Activated CD4-positive, alpha-beta memory T cell treated with anti-CD3 and anti-CD28 coated beads, Interleukin-2, amount 10 ng/mL, durations not matched to agents 7 days and 5 days (primary cell): Measurements from ENCODE around the gene SUV39H2. TPM values are rescaled to one million over a fixed set of nuclear protein-coding genes. Genes with fewer than 3 reads are reported as not detected.
"Not testable (repeated sequence)": the region's sequence is repeated elsewhere in the genome, so short reads cannot be mapped to it uniquely, and the experiment has no call there.

Experiments
- CTCF ChIA-PET: fragments of 350-600 bp; sonication (Branson Sonifier 250); formaldehyde crosslinking; loops from one replicate; lab custom pipeline; 2021; ENCODE audit warnings: antibody characterized with exemption, inconsistent platforms; lab: Charles Lee
- POLR2A ChIA-PET: fragments of 350-600 bp; sonication (Branson Sonifier 250); formaldehyde crosslinking; loops from one replicate; lab custom pipeline; 2021; ENCODE audit warnings: antibody characterized with exemption; lab: Charles Lee
- DNase-seq: peaks from one replicate; pipeline ENCODE4 v3.0.0-alpha.2; 2020
- H3K27ac Mint-ChIP-seq: one replicate; pipeline ENCODE4 v1.8.0; 2021; ENCODE audit warnings: mild to moderate bottlenecking, mixed read lengths
- H3K27me3 Mint-ChIP-seq: one replicate; pipeline ENCODE4 v1.8.0; 2021; ENCODE audit warnings: mixed read lengths
- H3K36me3 Mint-ChIP-seq: one replicate; pipeline ENCODE4 v1.8.0; 2021; ENCODE audit warnings: low read depth, mixed read lengths
- H3K4me1 Mint-ChIP-seq: one replicate; pipeline ENCODE4 v1.8.0; 2021; ENCODE audit warnings: mixed read lengths
- H3K4me3 Mint-ChIP-seq: one replicate; pipeline ENCODE4 v1.8.0; 2021; ENCODE audit warnings: mild to moderate bottlenecking, mixed read lengths
- H3K9me3 Mint-ChIP-seq: one replicate; pipeline ENCODE4 v1.8.0; 2021; ENCODE audit warnings: mixed read lengths
- total RNA-seq, 2 experiments: library from RNA; stranded (reverse); gene quantifications; one replicate each; pipeline ENCODE4 v1.2.3, GENCODE V29; 2021

SUV39H2 gene
- total RNA-seq, 2 experiments from 2014 or later, result 24.5 to 25.2 TPM

- Mint-ChIP-seq H3K9me3 (no peaks in the 10 kb centered on the region), H3K27ac (no peak overlapping the region), H3K4me3 (no peak overlapping the region), H3K36me3 (peaks cover 36% of the 10 kb centered on the region), H3K4me1 (no peaks in the 10 kb centered on the region), H3K27me3 (no peaks in the 10 kb centered on the region)
- DNase-seq, result no peak
- ChIA-PET POLR2A (no interaction called here), CTCF (interaction anchor here (1.4 kb wide), 1 partner anchor 26 kb away, joined by 4 read pairs; the partner anchor contains the start of gene SUV39H2)
Measured at GRCh38 chr10:14852236-14852635, 26.4 kb upstream of the SUV39H2 start.

- no peak for DNase-seq
- H3K4me1 Mint-ChIP-seq, result no peaks in the 10 kb centered on the region
- peaks cover 43% of the 10 kb centered on the region for H3K36me3 Mint-ChIP-seq
- no peak overlapping the region for H3K4me3 Mint-ChIP-seq
- ChIA-PET CTCF (no interaction called here), POLR2A (interaction anchor here (1.0 kb wide), 1 partner anchor 23 kb away, joined by 3 read pairs; the partner anchor contains the start of gene SUV39H2)
- no peaks in the 10 kb centered on the region for H3K9me3 Mint-ChIP-seq
- no peaks in the 10 kb centered on the region for H3K27me3 Mint-ChIP-seq
- H3K27ac Mint-ChIP-seq, result no peak overlapping the region
Measured at GRCh38 chr10:14855453-14855852, 23.2 kb upstream of the SUV39H2 start.

DNA sequence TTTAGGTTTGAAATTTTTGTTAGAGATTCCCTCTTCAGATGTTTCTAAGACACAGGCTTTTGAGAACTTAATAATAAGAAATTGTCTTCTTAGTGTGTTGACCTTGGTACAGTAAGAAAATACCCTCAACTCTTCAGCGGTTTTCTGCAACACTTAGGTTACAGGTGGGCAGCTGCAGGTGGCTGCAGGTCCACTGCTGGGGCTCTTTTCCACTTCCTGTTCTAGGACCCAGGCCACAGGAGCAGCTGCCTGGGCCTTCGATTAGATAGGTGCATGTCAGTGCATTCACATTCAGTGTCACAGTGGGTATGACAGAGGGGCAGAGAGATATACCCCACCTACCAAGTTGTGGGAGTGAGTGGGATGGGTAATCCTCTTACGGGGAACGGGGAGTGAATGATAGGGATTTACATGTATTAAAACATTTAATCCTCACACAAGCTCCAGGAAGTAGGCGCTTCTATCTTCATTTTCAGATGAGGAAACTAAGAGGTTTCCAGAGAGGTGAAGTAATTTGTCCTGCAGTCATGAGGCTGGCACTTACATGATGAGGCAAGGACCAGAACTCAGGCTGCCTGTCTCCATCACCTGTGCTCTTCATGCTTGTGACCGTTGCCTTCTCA lies 20.2 kb upstream of the SUV39H2 start:
- DNase-seq, result no peak
- H3K9me3 Mint-ChIP-seq, result no peaks in the 10 kb centered on the region
- CTCF ChIA-PET, result no interaction called here
- H3K4me1 Mint-ChIP-seq, result no peaks in the 10 kb centered on the region
- no peaks in the 10 kb centered on the region for H3K27me3 Mint-ChIP-seq
- H3K27ac Mint-ChIP-seq, result no peak overlapping the region
- peaks cover 50% of the 10 kb centered on the region for H3K36me3 Mint-ChIP-seq
- no peak overlapping the region for H3K4me3 Mint-ChIP-seq
- POLR2A ChIA-PET, result interaction anchor here (1.2 kb wide), 1 partner anchor 21 kb away, joined by 5 read pairs; the partner anchor contains the start of genes CDNF, HSPA14 and MSANTD7

- Mint-ChIP-seq H3K27ac (no peak overlapping the region), H3K27me3 (no peaks in the 10 kb centered on the region), H3K4me3 (no peak overlapping the region), H3K9me3 (no peaks in the 10 kb centered on the region), H3K4me1 (no peaks in the 10 kb centered on the region), H3K36me3 (peaks cover 51% of the 10 kb centered on the region)
- ChIA-PET CTCF (interaction anchor here (0.6 kb wide), 1 partner anchor 1832 kb away, joined by 3 read pairs; no protein-coding TSS in a partner anchor), POLR2A (interaction anchor here (1.2 kb wide), 1 partner anchor 21 kb away, joined by 5 read pairs; the partner anchor contains the start of genes CDNF, HSPA14 and MSANTD7)
- no peak for DNase-seq
Measured at GRCh38 chr10:14859043-14859442, 19.6 kb upstream of the SUV39H2 start.

DNA sequence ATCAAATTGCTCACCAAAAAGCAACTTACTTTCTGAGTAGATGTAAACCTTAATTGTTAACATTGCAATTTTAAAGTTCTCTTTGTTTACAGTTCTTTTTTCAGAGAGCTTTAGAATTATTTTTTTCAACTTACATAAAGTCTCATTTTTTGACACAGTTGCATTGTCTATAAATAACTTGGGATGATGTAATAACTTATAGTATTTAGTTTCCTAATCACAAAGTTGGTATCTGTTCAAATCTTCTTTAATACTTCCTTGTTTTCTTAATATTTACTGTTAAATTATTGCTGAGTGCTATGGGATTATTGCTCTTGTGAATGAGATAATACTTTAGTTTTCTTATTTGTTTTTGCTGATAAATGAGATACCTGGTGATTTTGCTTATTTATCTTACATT lies 18.9 kb upstream of the SUV39H2 start:
- DNase-seq, result no peak
- CTCF ChIA-PET, result no interaction called here
- Mint-ChIP-seq H3K27ac (no peak overlapping the region), H3K27me3 (no peaks in the 10 kb centered on the region), H3K4me1 (no peaks in the 10 kb centered on the region), H3K9me3 (no peaks in the 10 kb centered on the region), H3K36me3 (peaks cover 49% of the 10 kb centered on the region), H3K4me3 (no peak overlapping the region)
- POLR2A ChIA-PET, result interaction anchor here (1.2 kb wide), 1 partner anchor 22 kb away, joined by 5 read pairs; the partner anchor contains the start of genes CDNF, HSPA14 and MSANTD7

GRCh38 chr10:14860791-14861190 lies 17.9 kb upstream of the SUV39H2 start:
- Mint-ChIP-seq H3K36me3 (peaks cover 50% of the 10 kb centered on the region), H3K4me3 (no peak overlapping the region), H3K27me3 (no peaks in the 10 kb centered on the region), H3K9me3 (no peaks in the 10 kb centered on the region), H3K27ac (no peak overlapping the region), H3K4me1 (no peaks in the 10 kb centered on the region)
- DNase-seq, result no peak
- CTCF ChIA-PET, result no interaction called here
- POLR2A ChIA-PET, result interaction anchor here (0.7 kb wide), 1 partner anchor 22 kb away, joined by 3 read pairs; the partner anchor contains the start of genes HSPA14 and MSANTD7

DNA sequence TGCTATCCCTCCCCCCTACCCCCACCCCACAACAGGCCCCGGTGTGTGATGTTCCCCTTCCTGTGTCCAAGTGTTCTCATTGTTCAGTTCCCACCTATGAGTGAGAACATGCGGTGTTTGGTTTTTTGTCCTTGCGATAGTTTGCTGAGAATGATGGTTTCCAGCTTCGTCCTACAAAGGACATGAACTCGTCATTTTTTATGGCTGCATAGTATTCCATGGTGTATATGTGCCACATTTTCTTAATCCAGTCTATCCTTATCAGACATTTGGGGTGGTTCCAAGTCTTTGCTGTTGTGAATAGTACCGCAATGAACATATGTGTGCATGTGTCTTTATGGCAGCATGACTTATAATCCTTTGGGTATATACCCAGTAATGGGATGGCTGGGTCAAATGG lies 14.2 kb upstream of the SUV39H2 start:
- DNase-seq, H3K27me3 Mint-ChIP-seq, H3K9me3 Mint-ChIP-seq, POLR2A ChIA-PET, H3K4me3 Mint-ChIP-seq, H3K27ac Mint-ChIP-seq, H3K4me1 Mint-ChIP-seq, CTCF ChIA-PET: not testable (repeated sequence)
- peaks cover 52% of the 10 kb centered on the region for H3K36me3 Mint-ChIP-seq

- H3K36me3 Mint-ChIP-seq, result peaks cover 56% of the 10 kb centered on the region
- H3K9me3 Mint-ChIP-seq, H3K4me3 Mint-ChIP-seq, CTCF ChIA-PET, POLR2A ChIA-PET, DNase-seq, H3K4me1 Mint-ChIP-seq, H3K27me3 Mint-ChIP-seq, H3K27ac Mint-ChIP-seq: not testable (repeated sequence)
Measured at GRCh38 chr10:14864871-14865270, 13.8 kb upstream of the SUV39H2 start.

GRCh38 chr10:14873090-14873760 lies 5.4 kb upstream of the SUV39H2 start:
- H3K36me3 Mint-ChIP-seq, result peaks cover 23% of the 10 kb centered on the region
- CTCF ChIA-PET, result interaction anchor here (0.9 kb wide), 1 partner anchor 86 kb away, joined by 3 read pairs; the partner anchor contains the start of gene MEIG1
- peaks cover 24% of the 10 kb centered on the region for H3K4me1 Mint-ChIP-seq
- H3K27ac Mint-ChIP-seq, result no peak overlapping the region
- H3K4me3 Mint-ChIP-seq, result no peak overlapping the region
- no peak for DNase-seq
- no peaks in the 10 kb centered on the region for H3K9me3 Mint-ChIP-seq
- POLR2A ChIA-PET, result interaction anchor here (1.0 to 1.2 kb wide), 2 partner anchors 81 to 336 kb away, joined by 3 read pairs; no protein-coding TSS in a partner anchor
- H3K27me3 Mint-ChIP-seq, result no peaks in the 10 kb centered on the region

DNA sequence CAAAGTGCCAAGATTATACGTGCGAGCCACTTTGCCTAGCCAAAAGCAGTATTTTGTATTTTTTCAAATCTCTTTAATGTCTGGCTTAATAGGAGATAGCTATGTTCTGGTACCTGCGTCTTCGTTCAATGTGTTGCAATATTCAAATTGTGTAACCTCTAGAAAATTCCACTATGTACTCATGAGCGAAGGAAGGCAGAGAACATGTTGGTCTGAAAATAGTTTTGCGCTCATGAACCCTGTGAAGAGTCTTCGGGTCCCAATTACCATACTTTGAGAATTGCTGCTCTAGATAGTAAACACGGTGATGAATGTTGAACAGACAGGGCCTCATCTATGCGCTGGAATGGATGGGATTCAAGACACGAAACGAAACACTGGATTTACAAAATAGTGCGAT lies 2.7 kb upstream of the SUV39H2 start:
- POLR2A ChIA-PET, result interaction anchor here (1.4 kb wide), 1 partner anchor 78 kb away, joined by 3 read pairs; the partner anchor contains the start of gene DCLRE1C
- Mint-ChIP-seq H3K4me3 (no peak overlapping the region), H3K27me3 (no peaks in the 10 kb centered on the region), H3K9me3 (no peaks in the 10 kb centered on the region), H3K36me3 (peaks cover 10% of the 10 kb centered on the region), H3K4me1 (peaks cover 38% of the 10 kb centered on the region), H3K27ac (no peak overlapping the region)
- DNase-seq, result no peak
- CTCF ChIA-PET, result no interaction called here

DNA sequence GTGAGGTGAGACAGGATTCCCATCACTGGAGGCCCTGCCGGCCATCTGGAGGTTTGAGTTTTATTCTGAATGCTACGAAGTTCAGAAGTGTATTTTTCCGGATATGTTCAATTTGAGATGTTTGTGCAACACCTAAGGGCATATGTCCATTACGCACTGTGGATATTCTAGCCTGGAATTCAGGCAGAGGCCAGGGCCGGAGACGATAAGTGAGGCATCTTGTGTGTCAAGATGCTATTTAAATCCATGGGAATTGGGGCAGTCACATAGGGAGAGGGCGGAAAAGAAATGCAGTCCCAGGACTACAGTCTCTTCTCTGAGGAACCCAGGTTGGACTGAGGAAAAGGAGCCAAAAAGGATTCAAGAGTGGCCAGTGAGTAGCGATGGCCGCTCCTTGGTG lies 1.9 kb upstream of the SUV39H2 start:
- POLR2A ChIA-PET, result interaction anchor here (2.3 kb wide), 1 partner anchor 77 kb away, joined by 32 read pairs; the partner anchor contains the start of gene DCLRE1C
- H3K27ac Mint-ChIP-seq, result no peak overlapping the region

DNA sequence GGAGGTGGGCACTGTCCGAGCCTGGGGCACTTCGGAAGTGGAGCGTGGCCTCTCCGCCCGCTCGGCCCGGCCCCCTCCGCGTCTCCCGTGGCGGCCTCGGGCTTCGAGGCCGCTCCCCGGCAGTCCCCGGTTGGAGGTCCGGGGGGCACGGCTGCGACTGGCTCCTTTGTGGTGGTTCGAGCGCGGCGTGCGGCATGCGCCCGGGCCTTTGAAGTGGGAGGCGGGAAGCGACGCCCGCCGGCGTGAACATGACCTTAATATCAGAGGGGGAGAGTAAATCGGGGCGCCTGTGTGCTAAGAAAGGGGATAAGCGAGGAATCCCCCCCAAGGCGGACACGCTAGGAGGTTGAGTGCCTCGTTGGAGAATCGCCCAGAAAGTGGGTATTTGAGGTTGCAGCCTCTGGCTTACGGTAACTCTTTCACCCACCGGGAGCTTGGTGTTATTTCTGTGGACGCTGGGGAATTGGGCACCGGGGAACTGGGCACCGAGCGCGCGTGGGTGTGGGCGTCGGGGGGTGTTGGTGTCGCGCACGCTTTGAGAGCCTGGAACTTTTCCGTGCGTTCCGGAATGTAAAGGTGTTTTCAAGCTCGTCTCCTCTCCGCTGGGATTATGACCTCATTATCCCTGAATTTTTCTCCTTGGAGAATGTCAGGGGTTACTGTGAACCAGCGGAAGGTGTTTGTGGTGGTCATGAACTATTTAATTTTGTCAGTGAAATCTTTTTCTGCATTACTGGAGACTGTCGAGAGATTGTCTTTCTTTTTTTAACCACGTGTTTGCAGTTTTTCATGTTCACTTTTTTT lies 660 bp downstream of the SUV39H2 start:
- Mint-ChIP-seq H3K4me3 (peak overlapping the region; percentile 82), H3K4me1 (peaks cover 53% of the 10 kb centered on the region), H3K27me3 (no peaks in the 10 kb centered on the region), H3K27ac (peak overlapping the region; percentile 78), H3K9me3 (no peaks in the 10 kb centered on the region), H3K36me3 (peaks cover 18% of the 10 kb centered on the region)
- ChIA-PET POLR2A (interaction anchor here (0.6 to 4.8 kb wide), 21 partner anchors 10 to 694 kb away, joined by 3 to 53 read pairs (median 5); partner anchors contain the start of genes CDNF, DCLRE1C, HSPA14 and MEIG1), CTCF (interaction anchor here (1.0 to 2.2 kb wide), 7 partner anchors 11 to 291 kb away, joined by 3 to 15 read pairs (median 5); partner anchors contain the start of genes CDNF, HSPA14 and MSANTD7)
- peak; percentile 19 for DNase-seq

More for the DNA sequence above, 1.9 kb upstream of the SUV39H2 start:
- Mint-ChIP-seq H3K27me3 (no peaks in the 10 kb centered on the region), H3K36me3 (peaks cover 6% of the 10 kb centered on the region), H3K4me1 (peaks cover 45% of the 10 kb centered on the region), H3K4me3 (peak overlapping the region; percentile 95), H3K9me3 (no peaks in the 10 kb centered on the region)
- DNase-seq, result no peak
- CTCF ChIA-PET, result interaction anchor here (1.9 kb wide), 1 partner anchor 25 kb away, joined by 4 read pairs; no protein-coding TSS in a partner anchor
